GM10847 (cell line): ENCODE results near the gene FLCN.
A peak's percentile ranks its signal among the peaks of the same experiment; 100 is the strongest.

ENCODE experiments used
- POLR2A ChIP-seq: IDR thresholded peaks from 2 replicates; pipeline ENCODE4 v1.6.1; 2011; ENCODE audit not compliant: insufficient read length; ENCODE audit errors: extremely low read depth

The FLCN gene

GRCh38 chr17:17237026-17237799 is at the start of gene FLCN:
Gene FLCN (minus strand): TSS chr17:17237168. CDS start chr17:17228137, 9,031 bp downstream.
- TF ChIP-seq POLR2A: peak; percentile 91

GRCh38 chr17:17285951-17286350 is 49.0 kb upstream of the FLCN start:
- TF ChIP-seq POLR2A: no peak

GRCh38 chr17:17280613-17281549 is 43.9 kb upstream of the FLCN start, which contains the start of gene COPS3:
Gene COPS3 (minus strand): TSS chr17:17281246. CDS start chr17:17281186, 60 bp downstream.
- TF ChIP-seq POLR2A: peak; percentile 82

- TF ChIP-seq POLR2A: no peak
Observed at GRCh38 chr17:17279316-17279715, 42.3 kb upstream of the FLCN start.

- TF ChIP-seq POLR2A: no peak
Observed at GRCh38 chr17:17275971-17276370, 39.0 kb upstream of the FLCN start.

GRCh38 chr17:17269926-17270773 is 33.2 kb upstream of the FLCN start:
- TF ChIP-seq POLR2A: no peak

- no peak for TF ChIP-seq POLR2A
Observed at GRCh38 chr17:17264430-17264829, 27.5 kb upstream of the FLCN start.

- no peak for TF ChIP-seq POLR2A
Observed at GRCh38 chr17:17258998-17259397, 22.0 kb upstream of the FLCN start.

- TF ChIP-seq POLR2A: no peak
Observed at GRCh38 chr17:17258011-17258410, 21.0 kb upstream of the FLCN start.

GRCh38 chr17:17256316-17256715 is 19.3 kb upstream of the FLCN start:
- no peak for TF ChIP-seq POLR2A

- TF ChIP-seq POLR2A: no peak
Observed at GRCh38 chr17:17254036-17254435, 17.1 kb upstream of the FLCN start.

- TF ChIP-seq POLR2A: no peak
Observed at GRCh38 chr17:17253406-17253805, 16.4 kb upstream of the FLCN start.

GRCh38 chr17:17252149-17252661 is 15.2 kb upstream of the FLCN start:
- TF ChIP-seq POLR2A: no peak

- TF ChIP-seq POLR2A: no peak
Observed at GRCh38 chr17:17246879-17247278, 9.9 kb upstream of the FLCN start.

- no peak for TF ChIP-seq POLR2A
Observed at GRCh38 chr17:17243163-17243562, 6.2 kb upstream of the FLCN start.

GRCh38 chr17:17242246-17242645 is 5.3 kb upstream of the FLCN start:
- TF ChIP-seq POLR2A: no peak
